Hepatocyte (in vitro differentiated cells): ENCODE measurements around the gene POU2F1. TPM values are rescaled to one million over a fixed set of nuclear protein-coding genes. Genes with fewer than 3 reads are reported as not detected.

Experiments used
- DNase-seq: peaks from one replicate; pipeline ENCODE4 v3.0.0-alpha.2; 2016; ENCODE audit warnings: low spot score
- H2AFZ ChIP-seq: fragments of 200-600 bp; sonication (generic); 2 replicates; pipeline ENCODE4 v1.6.0; 2016; ENCODE audit warnings: antibody characterized with exemption, mild to moderate bottlenecking
- H3K27ac ChIP-seq: fragments of 200-600 bp; sonication (generic); 2 replicates; pipeline ENCODE4 v1.5.1; 2016; ENCODE audit warnings: mild to moderate bottlenecking
- H3K27me3 ChIP-seq: fragments of 200-600 bp; sonication (generic); 2 replicates; pipeline ENCODE4 v1.6.1; 2016
- H3K36me3 ChIP-seq: fragments of 200-600 bp; sonication (generic); replicated peaks from 2 replicates; pipeline ENCODE4 v1.5.1; 2016; ENCODE audit warnings: low read depth; ENCODE audit not compliant: insufficient read depth
- H3K4me1 ChIP-seq: fragments of 200-600 bp; sonication (generic); 2 replicates; pipeline ENCODE4 v1.5.1; 2016; ENCODE audit warnings: mild to moderate bottlenecking, moderate library complexity; ENCODE audit not compliant: insufficient read depth
- H3K4me2 ChIP-seq: fragments of 200-600 bp; sonication (generic); 2 replicates; pipeline ENCODE4 v1.6.0; 2016
- H3K4me3 ChIP-seq: fragments of 200-600 bp; sonication (generic); 2 replicates; pipeline ENCODE4 v1.5.1; 2016; ENCODE audit warnings: mild to moderate bottlenecking
- H3K79me2 ChIP-seq: fragments of 200-600 bp; sonication (generic); 2 replicates; pipeline ENCODE4 v1.6.0; 2017; ENCODE audit warnings: mild to moderate bottlenecking
- H3K9me2 ChIP-seq: fragments of 200-600 bp; sonication (generic); replicated peaks from 2 replicates; pipeline ENCODE4 v1.6.0; 2017; ENCODE audit warnings: mild to moderate bottlenecking; ENCODE audit not compliant: insufficient read depth
- H3K9me3 ChIP-seq: fragments of 200-600 bp; sonication (generic); 2 replicates; pipeline ENCODE4 v1.5.1; 2016; ENCODE audit warnings: low read depth, mild to moderate bottlenecking
- H4K20me1 ChIP-seq: fragments of 200-600 bp; sonication (generic); 2 replicates; pipeline ENCODE4 v1.6.0; 2016; ENCODE audit warnings: mild to moderate bottlenecking; ENCODE audit not compliant: insufficient read depth, poor library complexity, severe bottlenecking
- EZH2 ChIP-seq: fragments of 200-600 bp; sonication (generic); IDR thresholded peaks from 2 replicates; pipeline ENCODE4 v1.6.1; 2016; ENCODE audit warnings: antibody characterized with exemption, mild to moderate bottlenecking, borderline replicate concordance
- EZH2phosphoT487 ChIP-seq: fragments of 200-600 bp; sonication (generic); IDR thresholded peaks from one replicate; pipeline ENCODE4 v1.6.1; 2018; ENCODE audit warnings: antibody characterized with exemption, mild to moderate bottlenecking, low read depth, moderate library complexity; ENCODE audit not compliant: unreplicated experiment, severe bottlenecking
- WGBS: methylation state at CpG from one replicate; pipeline ENCODE4 v1.1.6; 2016; ENCODE audit warnings: low lambda C conversion rate; ENCODE audit errors: missing lambda C conversion rate; 5-methylcytosine and 5-hydroxymethylcytosine counted together
- polyA plus RNA-seq: library from polyadenylated mRNA; unstranded; fragments of >200 nt; fragmentation: Nextera tagmentation; extraction: Ambion mirVana; gene quantifications from 2 replicates; pipeline ENCODE4 v1.2.1, GENCODE V29; 2016
- total RNA-seq: library from RNA; depleted of rRNA; stranded (reverse); fragments of >200 nt; gene quantifications from 2 replicates; pipeline ENCODE4 v1.2.3, GENCODE V29; 2014
- TF ChIP-seq, protein P1 (sequence below): fragments of 200-600 bp; sonication (generic); IDR thresholded peaks from 2 replicates; pipeline ENCODE4 v1.5.1; 2016; ENCODE audit warnings: antibody characterized with exemption, mild to moderate bottlenecking; ENCODE audit not compliant: poor library complexity

POU2F1 gene
- total and polyA plus RNA-seq, 2 experiments from 2014 or later: 11.9 to 14.5 TPM

DNA sequence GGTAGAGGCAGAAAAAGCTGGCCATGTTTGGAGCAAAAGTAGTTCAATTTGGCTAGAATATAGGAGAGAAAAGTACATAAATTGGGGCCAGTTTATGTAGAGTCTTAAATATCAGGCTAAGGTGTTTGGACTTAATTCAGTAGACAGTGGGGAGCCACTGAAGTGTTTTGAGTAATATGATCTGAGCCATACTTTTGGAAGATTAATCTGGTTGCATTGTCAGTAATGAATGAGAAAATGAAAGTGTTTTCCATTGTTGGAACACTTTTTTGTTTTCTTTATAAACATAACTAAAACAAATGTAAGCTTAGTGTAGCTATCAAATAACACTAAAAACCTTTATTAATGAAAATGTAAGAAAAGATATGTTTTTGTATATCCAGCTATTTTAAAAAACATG is 42.1 kb downstream of the POU2F1 start:
- no peak for DNase-seq
- no peak overlapping the region for H3K4me2 ChIP-seq
- H3K27ac ChIP-seq: no peak overlapping the region
- H4K20me1 ChIP-seq: no peaks in the 10 kb centered on the region
- TF ChIP-seq EZH2 (no peak), EZH2phosphoT487 (no peak)
- TF ChIP-seq, protein P1, sequence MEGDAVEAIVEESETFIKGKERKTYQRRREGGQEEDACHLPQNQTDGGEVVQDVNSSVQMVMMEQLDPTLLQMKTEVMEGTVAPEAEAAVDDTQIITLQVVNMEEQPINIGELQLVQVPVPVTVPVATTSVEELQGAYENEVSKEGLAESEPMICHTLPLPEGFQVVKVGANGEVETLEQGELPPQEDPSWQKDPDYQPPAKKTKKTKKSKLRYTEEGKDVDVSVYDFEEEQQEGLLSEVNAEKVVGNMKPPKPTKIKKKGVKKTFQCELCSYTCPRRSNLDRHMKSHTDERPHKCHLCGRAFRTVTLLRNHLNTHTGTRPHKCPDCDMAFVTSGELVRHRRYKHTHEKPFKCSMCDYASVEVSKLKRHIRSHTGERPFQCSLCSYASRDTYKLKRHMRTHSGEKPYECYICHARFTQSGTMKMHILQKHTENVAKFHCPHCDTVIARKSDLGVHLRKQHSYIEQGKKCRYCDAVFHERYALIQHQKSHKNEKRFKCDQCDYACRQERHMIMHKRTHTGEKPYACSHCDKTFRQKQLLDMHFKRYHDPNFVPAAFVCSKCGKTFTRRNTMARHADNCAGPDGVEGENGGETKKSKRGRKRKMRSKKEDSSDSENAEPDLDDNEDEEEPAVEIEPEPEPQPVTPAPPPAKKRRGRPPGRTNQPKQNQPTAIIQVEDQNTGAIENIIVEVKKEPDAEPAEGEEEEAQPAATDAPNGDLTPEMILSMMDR: no peak
- H3K9me2 ChIP-seq: no peaks in the 10 kb centered on the region
- no peak overlapping the region for H3K4me3 ChIP-seq
- no peaks in the 10 kb centered on the region for H3K36me3 ChIP-seq
- no peak overlapping the region for H2AFZ ChIP-seq
- no peaks in the 10 kb centered on the region for H3K4me1 ChIP-seq
- H3K9me3 ChIP-seq: no peaks in the 10 kb centered on the region
- no peaks in the 10 kb centered on the region for H3K27me3 ChIP-seq
- peaks cover 56% of the 10 kb centered on the region for H3K79me2 ChIP-seq

DNA sequence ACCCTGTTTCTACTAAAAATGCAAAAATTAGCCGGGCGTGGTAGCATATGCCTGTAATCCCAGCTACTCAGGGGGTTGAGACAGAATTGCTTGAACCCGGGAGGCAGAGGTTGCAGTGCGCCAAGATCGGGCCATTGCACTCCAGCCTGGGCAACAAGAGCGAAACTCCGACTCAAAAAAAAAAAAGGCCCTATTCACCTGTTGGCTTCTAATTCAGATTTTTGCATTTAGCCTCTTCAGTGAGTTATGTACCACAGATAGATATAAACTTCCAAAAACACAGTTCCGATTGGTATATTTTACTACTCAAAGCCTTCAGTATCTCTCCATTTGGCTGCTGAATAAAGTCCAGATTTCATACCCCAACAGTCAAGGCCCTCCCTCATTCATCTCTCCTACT is 42.7 kb downstream of the POU2F1 start:
- DNase-seq: no peak
- TF ChIP-seq EZH2 (no peak), EZH2phosphoT487 (no peak)
- TF ChIP-seq, protein P1: no peak
- H4K20me1 ChIP-seq: no peaks in the 10 kb centered on the region
- no peaks in the 10 kb centered on the region for H3K4me1 ChIP-seq
- H3K27me3 ChIP-seq: no peaks in the 10 kb centered on the region
- H3K9me3 ChIP-seq: no peaks in the 10 kb centered on the region
- H3K4me3 ChIP-seq: no peak overlapping the region
- no peak overlapping the region for H3K27ac ChIP-seq
- peaks cover 56% of the 10 kb centered on the region for H3K79me2 ChIP-seq
- WGBS: 96% methylated on average over 8 of the region's 8 CpGs
- no peaks in the 10 kb centered on the region for H3K36me3 ChIP-seq
- no peaks in the 10 kb centered on the region for H3K9me2 ChIP-seq
- H2AFZ ChIP-seq: no peak overlapping the region
- H3K4me2 ChIP-seq: no peak overlapping the region

DNA sequence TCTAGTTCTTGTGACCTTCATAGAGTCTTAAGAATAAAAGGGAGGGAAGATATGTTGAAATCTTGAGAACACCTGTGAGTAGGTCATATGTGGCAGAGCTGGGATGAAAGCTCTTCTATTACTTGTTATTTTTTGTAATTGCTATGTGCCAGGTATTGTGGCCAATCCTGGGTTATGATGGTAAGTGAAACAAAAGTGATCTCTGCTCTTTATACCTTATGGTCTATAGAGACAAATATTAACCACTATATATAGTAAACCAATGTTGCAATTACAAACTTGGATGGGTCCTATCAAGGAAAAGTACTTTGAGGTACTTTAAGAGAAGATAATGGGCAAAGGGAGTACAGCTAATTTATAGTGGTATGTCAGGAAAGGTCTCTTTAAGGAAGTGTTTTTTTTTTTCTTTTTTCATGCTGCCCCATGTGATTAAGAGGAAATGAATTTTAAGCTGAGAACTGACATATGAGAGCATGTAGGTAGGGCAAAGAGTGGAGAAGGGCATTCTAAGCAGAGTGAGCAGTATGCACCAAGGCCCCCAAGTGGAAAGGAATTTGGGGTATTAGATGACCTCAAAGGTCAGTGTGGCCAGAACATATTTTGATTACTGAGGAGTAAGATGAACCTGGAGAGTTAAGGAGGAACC is 43.3 kb downstream of the POU2F1 start:
- no peak overlapping the region for H3K27ac ChIP-seq
- no peaks in the 10 kb centered on the region for H4K20me1 ChIP-seq
- H3K27me3 ChIP-seq: no peaks in the 10 kb centered on the region
- H2AFZ ChIP-seq: no peak overlapping the region
- H3K36me3 ChIP-seq: no peaks in the 10 kb centered on the region
- peaks cover 62% of the 10 kb centered on the region for H3K79me2 ChIP-seq
- H3K9me2 ChIP-seq: no peaks in the 10 kb centered on the region
- no peaks in the 10 kb centered on the region for H3K4me1 ChIP-seq
- H3K4me3 ChIP-seq: no peak overlapping the region
- no peaks in the 10 kb centered on the region for H3K9me3 ChIP-seq
- no peak overlapping the region for H3K4me2 ChIP-seq
- no peak for TF ChIP-seq EZH2phosphoT487
- no peak for TF ChIP-seq EZH2
- TF ChIP-seq, protein P1: no peak
- no peak for DNase-seq

DNA sequence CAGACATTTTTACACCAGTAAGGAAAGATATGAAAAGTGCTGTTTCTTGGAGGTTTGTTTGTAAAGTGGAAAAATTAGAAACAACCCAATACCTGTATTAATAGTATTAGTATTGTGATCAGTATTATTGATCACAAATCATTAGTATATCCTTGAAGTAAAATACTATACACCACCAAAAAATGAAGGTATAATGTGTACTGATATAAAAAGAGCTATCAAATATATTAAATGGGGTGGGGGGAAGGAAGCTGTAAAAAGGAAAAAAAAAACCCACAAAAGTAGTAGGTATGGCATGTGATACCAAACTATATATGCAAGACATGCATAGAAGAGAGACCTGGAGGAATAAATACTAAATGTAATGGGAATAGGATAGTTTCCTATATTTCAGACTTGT is 46.3 kb downstream of the POU2F1 start:
- H4K20me1 ChIP-seq: no peaks in the 10 kb centered on the region
- DNase-seq: no peak
- H3K27ac ChIP-seq: no peak overlapping the region
- H3K4me3 ChIP-seq: no peak overlapping the region
- H2AFZ ChIP-seq: no peak overlapping the region
- peaks cover 55% of the 10 kb centered on the region for H3K79me2 ChIP-seq
- H3K9me3 ChIP-seq: no peaks in the 10 kb centered on the region
- H3K4me1 ChIP-seq: peaks cover 7% of the 10 kb centered on the region
- H3K27me3 ChIP-seq: no peaks in the 10 kb centered on the region
- H3K36me3 ChIP-seq: no peaks in the 10 kb centered on the region
- H3K4me2 ChIP-seq: no peak overlapping the region
- no peaks in the 10 kb centered on the region for H3K9me2 ChIP-seq
- no peak for TF ChIP-seq EZH2phosphoT487
- no peak for TF ChIP-seq EZH2
- TF ChIP-seq, protein P1: no peak
